Panc1 (cell line): ENCODE measurements around the gene BMAL1. TPM values are rescaled to one million over a fixed set of nuclear protein-coding genes. Genes with fewer than 3 reads are reported as not detected.
"Not testable (repeated sequence)": the region's sequence is repeated elsewhere in the genome, so short reads cannot be mapped to it uniquely, and the experiment has no call there.

Source experiments
- ATAC-seq: fragments of 200-7000 bp; cut with Tn5 transposase; 2 replicates; pipeline ENCODE4 v1.9.1; 2020; ENCODE audit warnings: mild to moderate bottlenecking, moderate library complexity
- BruUV-seq: library from RNA; stranded (reverse); fragments of 400-500 nt; replicated peaks from 2 replicates; lab custom pipeline; 2021; lab: Mats Ljungman, UMichigan
- CTCF ChIA-PET: fragments of 300-600 bp; sonication (Branson Sonifier 250); formaldehyde crosslinking; loops from one replicate; lab custom pipeline; 2022; ENCODE audit warnings: antibody characterized with exemption; lab: Charles Lee
- POLR2A ChIA-PET: fragments of 300-600 bp; sonication (Branson Sonifier 250); formaldehyde crosslinking; loops from one replicate; lab custom pipeline; 2022; ENCODE audit warnings: antibody characterized with exemption; lab: Charles Lee
- DNase-seq: peaks from one replicate; pipeline ENCODE4 v3.0.0-alpha.2; 2010; ENCODE audit warnings: low read depth, low spot score
- H3K27ac ChIP-seq: 2 replicates; pipeline ENCODE4 v1.5.1; 2011; ENCODE audit warnings: mild to moderate bottlenecking, low read length, inconsistent platforms
- H3K27me3 ChIP-seq: fragments of 200-500 bp; sonication (Bioruptor generic); 2 replicates; pipeline ENCODE4 v1.6.0; 2014; ENCODE audit warnings: low read length, inconsistent platforms; ENCODE audit not compliant: control insufficient read depth, insufficient read depth
- H3K36me3 ChIP-seq: fragments of 200-500 bp; sonication (Bioruptor generic); 2 replicates; pipeline ENCODE4 v1.5.1; 2014; ENCODE audit warnings: inconsistent platforms, mild to moderate bottlenecking, low read length, moderate library complexity; ENCODE audit not compliant: control insufficient read depth, insufficient read depth
- H3K4me1 ChIP-seq: 2 replicates; pipeline ENCODE4 v1.5.1; 2011; ENCODE audit warnings: inconsistent platforms, mild to moderate bottlenecking, low read length, moderate library complexity; ENCODE audit not compliant: control insufficient read depth, insufficient read depth
- H3K4me3 ChIP-seq, 2 experiments: 2 replicates each; pipeline ENCODE4 v1.5.1; 2011 to 2012; ENCODE audit warnings: low read depth in 2 of 2, low read length in 2 of 2, mild to moderate bottlenecking in 2 of 2, inconsistent platforms in 1 of 2, moderate library complexity in 1 of 2
- H3K9me3 ChIP-seq: fragments of 200-500 bp; sonication (Bioruptor generic); 2 replicates; pipeline ENCODE4 v1.5.1; 2014; ENCODE audit warnings: low read depth, mild to moderate bottlenecking, inconsistent platforms, low read length, moderate library complexity; ENCODE audit not compliant: control insufficient read depth, insufficient read depth
- POLR2AphosphoS5 ChIP-seq: IDR thresholded peaks from 2 replicates; pipeline ENCODE4 v1.6.1; 2012; ENCODE audit warnings: mild to moderate bottlenecking, low read depth, low read length, moderate library complexity
- SIN3A ChIP-seq: IDR thresholded peaks from 2 replicates; pipeline ENCODE4 v1.6.1; 2012; ENCODE audit warnings: low read depth, mild to moderate bottlenecking, low read length, moderate library complexity, borderline replicate concordance; ENCODE audit not compliant: insufficient read depth
- TCF7L2 ChIP-seq: IDR thresholded peaks from 2 replicates; pipeline ENCODE4 v1.6.1; 2011; ENCODE audit warnings: mild to moderate bottlenecking, low read depth, low read length, inconsistent platforms
- in situ Hi-C: cut with HindIII; loops from 2 replicates; pipeline ENCODE4 v1.10.0; 2016; ENCODE audit warnings: low sequenced_read_pairs, low pct_unique_long_range_greater_than_20kb
- intact Hi-C: fragments of 100-400 bp; cut with micrococcal nuclease; formaldehyde crosslinking; loops from one replicate; pipeline ENCODE4 v1.10.0; 2022; ENCODE audit not compliant: unreplicated experiment
- total RNA-seq: library from RNA; stranded (reverse); gene quantifications from one replicate; pipeline ENCODE4 v1.2.1, GENCODE V29; 2021; ENCODE audit not compliant: unreplicated experiment
- TF ChIP-seq, protein P1 (sequence below): fragments of 450-650 bp; IDR thresholded peaks from 2 replicates; pipeline ENCODE4 v1.5.1; 2017; ENCODE audit warnings: mild to moderate bottlenecking
- TF ChIP-seq, protein P2 (sequence below), 2 experiments: IDR thresholded peaks; 2 replicates each; pipeline ENCODE4 v1.6.1; 2011 to 2012; ENCODE audit warnings: low read depth in 2 of 2, control low read depth in 1 of 2, low read length in 1 of 2, mild to moderate bottlenecking in 1 of 2, moderate library complexity in 1 of 2; ENCODE audit not compliant: insufficient read depth in 1 of 2

The BMAL1 gene
- total RNA-seq, 1 experiment from 2014 or later = 9.3 TPM

DNA sequence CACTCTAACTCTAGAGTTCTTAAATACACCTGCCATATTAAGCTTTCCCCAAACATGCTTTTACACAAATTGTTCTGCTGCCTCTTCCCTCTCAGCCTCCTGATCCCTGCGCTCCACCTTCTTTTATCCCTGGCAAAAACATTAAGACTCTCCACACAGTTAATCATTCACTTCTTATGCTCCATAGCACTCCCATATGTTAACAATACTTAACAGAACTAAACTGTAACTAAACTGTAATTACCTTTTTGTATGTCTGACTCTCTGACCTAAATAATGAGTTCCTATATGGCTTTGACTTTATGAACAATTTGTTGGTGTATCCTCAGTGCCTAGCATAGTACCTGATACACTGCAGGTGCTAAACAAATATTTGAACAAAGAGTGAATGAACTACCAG lies 113.6 kb downstream of the BMAL1 start:
- POLR2A ChIA-PET = no interaction called here
- H3K27me3 ChIP-seq = no peaks in the 10 kb centered on the region
- H3K4me1 ChIP-seq = no peaks in the 10 kb centered on the region
- BruUV-seq = no TSS peak
- in situ Hi-C loops (no loop called here), intact Hi-C loops (no loop called here)
- ATAC-seq (no peak), DNase-seq (no peak)
- H3K27ac ChIP-seq = no peak overlapping the region
- CTCF ChIA-PET = no interaction called here
- TF ChIP-seq POLR2AphosphoS5 (no peak), SIN3A (no peak), TCF7L2 (no peak)
- TF ChIP-seq, protein P1, sequence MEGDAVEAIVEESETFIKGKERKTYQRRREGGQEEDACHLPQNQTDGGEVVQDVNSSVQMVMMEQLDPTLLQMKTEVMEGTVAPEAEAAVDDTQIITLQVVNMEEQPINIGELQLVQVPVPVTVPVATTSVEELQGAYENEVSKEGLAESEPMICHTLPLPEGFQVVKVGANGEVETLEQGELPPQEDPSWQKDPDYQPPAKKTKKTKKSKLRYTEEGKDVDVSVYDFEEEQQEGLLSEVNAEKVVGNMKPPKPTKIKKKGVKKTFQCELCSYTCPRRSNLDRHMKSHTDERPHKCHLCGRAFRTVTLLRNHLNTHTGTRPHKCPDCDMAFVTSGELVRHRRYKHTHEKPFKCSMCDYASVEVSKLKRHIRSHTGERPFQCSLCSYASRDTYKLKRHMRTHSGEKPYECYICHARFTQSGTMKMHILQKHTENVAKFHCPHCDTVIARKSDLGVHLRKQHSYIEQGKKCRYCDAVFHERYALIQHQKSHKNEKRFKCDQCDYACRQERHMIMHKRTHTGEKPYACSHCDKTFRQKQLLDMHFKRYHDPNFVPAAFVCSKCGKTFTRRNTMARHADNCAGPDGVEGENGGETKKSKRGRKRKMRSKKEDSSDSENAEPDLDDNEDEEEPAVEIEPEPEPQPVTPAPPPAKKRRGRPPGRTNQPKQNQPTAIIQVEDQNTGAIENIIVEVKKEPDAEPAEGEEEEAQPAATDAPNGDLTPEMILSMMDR = no peak
- TF ChIP-seq, protein P2, sequence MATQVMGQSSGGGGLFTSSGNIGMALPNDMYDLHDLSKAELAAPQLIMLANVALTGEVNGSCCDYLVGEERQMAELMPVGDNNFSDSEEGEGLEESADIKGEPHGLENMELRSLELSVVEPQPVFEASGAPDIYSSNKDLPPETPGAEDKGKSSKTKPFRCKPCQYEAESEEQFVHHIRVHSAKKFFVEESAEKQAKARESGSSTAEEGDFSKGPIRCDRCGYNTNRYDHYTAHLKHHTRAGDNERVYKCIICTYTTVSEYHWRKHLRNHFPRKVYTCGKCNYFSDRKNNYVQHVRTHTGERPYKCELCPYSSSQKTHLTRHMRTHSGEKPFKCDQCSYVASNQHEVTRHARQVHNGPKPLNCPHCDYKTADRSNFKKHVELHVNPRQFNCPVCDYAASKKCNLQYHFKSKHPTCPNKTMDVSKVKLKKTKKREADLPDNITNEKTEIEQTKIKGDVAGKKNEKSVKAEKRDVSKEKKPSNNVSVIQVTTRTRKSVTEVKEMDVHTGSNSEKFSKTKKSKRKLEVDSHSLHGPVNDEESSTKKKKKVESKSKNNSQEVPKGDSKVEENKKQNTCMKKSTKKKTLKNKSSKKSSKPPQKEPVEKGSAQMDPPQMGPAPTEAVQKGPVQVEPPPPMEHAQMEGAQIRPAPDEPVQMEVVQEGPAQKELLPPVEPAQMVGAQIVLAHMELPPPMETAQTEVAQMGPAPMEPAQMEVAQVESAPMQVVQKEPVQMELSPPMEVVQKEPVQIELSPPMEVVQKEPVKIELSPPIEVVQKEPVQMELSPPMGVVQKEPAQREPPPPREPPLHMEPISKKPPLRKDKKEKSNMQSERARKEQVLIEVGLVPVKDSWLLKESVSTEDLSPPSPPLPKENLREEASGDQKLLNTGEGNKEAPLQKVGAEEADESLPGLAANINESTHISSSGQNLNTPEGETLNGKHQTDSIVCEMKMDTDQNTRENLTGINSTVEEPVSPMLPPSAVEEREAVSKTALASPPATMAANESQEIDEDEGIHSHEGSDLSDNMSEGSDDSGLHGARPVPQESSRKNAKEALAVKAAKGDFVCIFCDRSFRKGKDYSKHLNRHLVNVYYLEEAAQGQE (IDR thresholded peaks at IDR 0.05; ENCODE audit: insufficient read depth in 1 of 2, low read depth in 2 of 2, low read length in 1 of 2) = no peak
- no peaks in the 10 kb centered on the region for H3K9me3 ChIP-seq
- no peak overlapping the region for H3K4me3 ChIP-seq
- peaks cover 8% of the 10 kb centered on the region; the same call in 1 of the 2 replicates for H3K36me3 ChIP-seq

DNA sequence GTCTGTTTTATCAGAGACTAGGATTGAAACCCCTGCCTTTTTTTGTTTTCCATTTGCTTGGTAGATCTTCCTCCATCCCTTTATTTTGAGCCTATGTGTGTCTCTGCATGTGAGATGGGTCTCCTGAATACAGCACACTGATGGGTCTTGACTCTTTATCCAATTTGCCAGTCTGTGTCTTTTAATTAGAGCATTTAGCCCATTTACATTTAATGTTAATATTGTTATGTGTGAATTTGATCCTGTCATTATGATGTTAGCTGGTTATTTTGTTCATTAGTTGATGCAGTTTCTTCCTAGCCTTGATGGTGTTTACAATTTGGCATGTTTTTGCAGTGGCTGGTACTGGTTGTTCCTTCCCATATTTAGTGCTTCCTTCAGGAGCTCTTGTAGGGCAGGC lies 120.7 kb downstream of the BMAL1 start:
- H3K27ac ChIP-seq, H3K4me3 ChIP-seq, H3K27me3 ChIP-seq, in situ Hi-C loops, H3K36me3 ChIP-seq, DNase-seq, ATAC-seq, intact Hi-C loops, H3K9me3 ChIP-seq, CTCF ChIA-PET, POLR2A ChIA-PET, H3K4me1 ChIP-seq, BruUV-seq: not testable (repeated sequence)

DNA sequence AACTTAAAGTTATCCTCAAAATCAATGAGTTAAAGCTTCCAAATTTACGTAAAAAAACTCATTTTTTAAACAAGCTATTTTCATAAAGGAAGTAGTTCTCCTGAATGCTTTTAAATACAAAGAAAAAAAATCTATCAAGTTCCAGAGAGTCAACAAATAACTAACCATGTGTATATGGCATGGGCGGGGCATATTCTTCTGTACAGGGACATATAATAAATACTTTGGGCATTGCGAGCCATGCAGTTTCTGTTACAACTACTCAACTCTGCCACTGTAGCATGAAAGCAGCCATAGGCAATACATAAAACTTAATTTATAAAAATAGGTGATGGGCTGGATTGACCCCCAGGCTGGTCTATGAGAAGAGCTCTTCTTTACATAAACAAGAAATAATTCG lies 127.6 kb downstream of the BMAL1 start:
- intact Hi-C loops = no loop called here

More for the DNA sequence above, 127.6 kb downstream of the BMAL1 start:
- in situ Hi-C loops = no loop called here
- Histone ChIP-seq H3K9me3 (no peaks in the 10 kb centered on the region), H3K4me1 (no peaks in the 10 kb centered on the region), H3K27ac (no peak overlapping the region), H3K36me3 (no peaks in the 10 kb centered on the region; the same call in 1 of the 2 replicates), H3K27me3 (no peaks in the 10 kb centered on the region), H3K4me3 (no peak overlapping the region)
- DNase-seq = no peak
- POLR2A ChIA-PET = interaction anchor here (0.6 kb wide), 1 partner anchor 235 kb away, joined by 4 read pairs; no protein-coding TSS in a partner anchor
- no TSS peak for BruUV-seq
- TF ChIP-seq POLR2AphosphoS5 (no peak), TCF7L2 (no peak), SIN3A (no peak)
- TF ChIP-seq, protein P2 (IDR thresholded peaks at IDR 0.05; ENCODE audit: insufficient read depth in 1 of 2, low read depth in 2 of 2, low read length in 1 of 2) = no peak
- TF ChIP-seq, protein P1 = no peak
- no peak for ATAC-seq
- CTCF ChIA-PET = no interaction called here
